ENCODE results near the gene CABCOCO1. TPM values are rescaled to one million over a fixed set of nuclear protein-coding genes. Genes with fewer than 3 reads are reported as not detected.
A peak's percentile ranks its signal among the peaks of the same experiment; 100 is the strongest.

CABCOCO1 gene
- total RNA-seq, 1 experiment from 2014 or later = not detected

DNA sequence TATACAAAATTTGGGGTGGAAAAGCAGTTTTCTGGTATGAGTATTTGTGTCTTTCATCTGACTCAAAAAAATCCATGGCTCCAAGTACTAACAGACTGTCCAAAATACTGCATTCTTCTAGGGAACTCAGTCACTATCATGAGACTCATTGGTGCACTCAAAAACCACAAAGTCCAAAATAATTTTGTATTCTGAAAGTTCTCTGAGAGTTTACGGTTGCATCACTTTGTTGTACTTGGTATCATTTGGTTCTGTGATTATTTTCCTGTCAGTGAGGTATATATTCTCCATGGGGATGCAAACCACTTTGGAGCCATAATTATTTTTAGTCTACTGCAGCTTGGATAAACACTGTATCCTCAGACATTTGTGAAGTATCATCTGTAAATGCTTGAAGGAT is 28.0 kb upstream of the CABCOCO1 start:
- Mint-ChIP-seq H3K27ac (ENCODE audit: low read depth, unreplicated experiment) (peak overlapping the region; percentile 83), H3K36me3 (ENCODE audit: insufficient read depth, unreplicated experiment) (no peaks in the 10 kb centered on the region), H3K27me3 (ENCODE audit: insufficient read depth, unreplicated experiment) (no peaks in the 10 kb centered on the region), H3K4me1 (ENCODE audit: insufficient read depth, unreplicated experiment) (peaks cover 33% of the 10 kb centered on the region), H3K9me3 (ENCODE audit: unreplicated experiment) (no peaks in the 10 kb centered on the region), H3K4me3 (ENCODE audit: unreplicated experiment) (no peak overlapping the region)
- BruUV-seq (replicated peaks) = no TSS peak
- intact Hi-C loops (cut with micrococcal nuclease) = no loop called here
- peak; percentile 29 for DNase-seq (ENCODE audit: unreplicated experiment)
- ChIA-PET CTCF (interaction anchor here (0.6 to 0.7 kb wide), 2 partner anchors 98 to 446 kb away, joined by 4 to 5 read pairs; no protein-coding TSS in a partner anchor), POLR2A (interaction anchor here (1.4 to 3.8 kb wide), 5 partner anchors 9 to 267 kb away, joined by 3 to 19 read pairs (median 6); partner anchors contain the start of gene ARID5B)
- TF ChIP-seq, protein P1, sequence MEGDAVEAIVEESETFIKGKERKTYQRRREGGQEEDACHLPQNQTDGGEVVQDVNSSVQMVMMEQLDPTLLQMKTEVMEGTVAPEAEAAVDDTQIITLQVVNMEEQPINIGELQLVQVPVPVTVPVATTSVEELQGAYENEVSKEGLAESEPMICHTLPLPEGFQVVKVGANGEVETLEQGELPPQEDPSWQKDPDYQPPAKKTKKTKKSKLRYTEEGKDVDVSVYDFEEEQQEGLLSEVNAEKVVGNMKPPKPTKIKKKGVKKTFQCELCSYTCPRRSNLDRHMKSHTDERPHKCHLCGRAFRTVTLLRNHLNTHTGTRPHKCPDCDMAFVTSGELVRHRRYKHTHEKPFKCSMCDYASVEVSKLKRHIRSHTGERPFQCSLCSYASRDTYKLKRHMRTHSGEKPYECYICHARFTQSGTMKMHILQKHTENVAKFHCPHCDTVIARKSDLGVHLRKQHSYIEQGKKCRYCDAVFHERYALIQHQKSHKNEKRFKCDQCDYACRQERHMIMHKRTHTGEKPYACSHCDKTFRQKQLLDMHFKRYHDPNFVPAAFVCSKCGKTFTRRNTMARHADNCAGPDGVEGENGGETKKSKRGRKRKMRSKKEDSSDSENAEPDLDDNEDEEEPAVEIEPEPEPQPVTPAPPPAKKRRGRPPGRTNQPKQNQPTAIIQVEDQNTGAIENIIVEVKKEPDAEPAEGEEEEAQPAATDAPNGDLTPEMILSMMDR (IDR thresholded peaks at IDR 0.05; ENCODE audit: unreplicated experiment) = no peak

DNA sequence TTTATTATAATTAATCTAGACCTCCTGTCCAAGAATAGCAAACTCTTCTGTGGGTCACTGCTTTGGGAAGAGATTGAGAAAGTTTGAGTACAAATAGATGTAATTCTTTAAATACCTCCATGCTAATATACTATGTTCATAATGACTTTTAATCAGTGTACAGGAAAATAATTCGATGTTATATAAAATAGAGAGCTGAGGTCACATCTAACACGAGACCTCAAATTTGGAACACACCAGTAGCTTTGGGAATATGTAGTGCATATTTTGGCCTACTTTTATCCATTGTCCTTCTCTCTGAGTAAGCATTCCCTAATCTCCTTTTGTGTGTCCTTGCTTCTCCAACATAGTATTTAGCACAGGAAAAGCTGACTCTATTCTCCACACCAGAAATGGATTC is 27.3 kb upstream of the CABCOCO1 start:
- Mint-ChIP-seq H3K27me3 (ENCODE audit: insufficient read depth, unreplicated experiment) (no peaks in the 10 kb centered on the region), H3K27ac (ENCODE audit: low read depth, unreplicated experiment) (peak overlapping the region; percentile 93), H3K4me3 (ENCODE audit: unreplicated experiment) (no peak overlapping the region), H3K4me1 (ENCODE audit: insufficient read depth, unreplicated experiment) (peaks cover 33% of the 10 kb centered on the region), H3K9me3 (ENCODE audit: unreplicated experiment) (no peaks in the 10 kb centered on the region), H3K36me3 (ENCODE audit: insufficient read depth, unreplicated experiment) (no peaks in the 10 kb centered on the region)
- ChIA-PET CTCF (interaction anchor here (0.5 to 1.1 kb wide), 4 partner anchors 214 to 689 kb away, joined by 3 to 4 read pairs (median 3); no protein-coding TSS in a partner anchor), POLR2A (interaction anchor here (1.0 to 3.8 kb wide), 4 partner anchors 8 to 267 kb away, joined by 3 to 19 read pairs (median 4); no protein-coding TSS in a partner anchor)
- intact Hi-C loops (cut with micrococcal nuclease) = no loop called here
- BruUV-seq (replicated peaks) = no TSS peak
- TF ChIP-seq, protein P1 (IDR thresholded peaks at IDR 0.05; ENCODE audit: unreplicated experiment) = no peak
- DNase-seq (ENCODE audit: unreplicated experiment) = no peak

DNA sequence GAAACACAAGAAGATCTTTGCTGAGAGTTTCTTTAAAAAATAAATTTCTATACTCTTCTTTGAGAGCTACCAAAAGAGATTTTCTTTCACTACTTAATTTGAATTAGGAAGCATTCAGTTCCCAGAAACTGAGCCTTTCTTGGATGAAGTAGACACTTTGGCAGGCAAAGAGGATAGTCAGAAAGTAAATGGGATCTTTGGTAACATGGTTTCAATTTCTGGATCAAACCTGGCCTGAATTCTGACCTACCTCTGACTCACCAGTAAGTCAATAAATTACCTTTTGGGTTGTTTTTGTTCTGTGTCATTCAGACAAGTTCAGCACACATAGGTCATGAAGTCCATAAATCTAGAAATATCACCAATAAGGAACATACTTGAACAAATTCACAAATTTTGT is 26.8 kb upstream of the CABCOCO1 start:
- DNase-seq (ENCODE audit: unreplicated experiment) = peak; percentile 75
- Mint-ChIP-seq H3K4me1 (ENCODE audit: insufficient read depth, unreplicated experiment) (peaks cover 33% of the 10 kb centered on the region), H3K4me3 (ENCODE audit: unreplicated experiment) (no peak overlapping the region), H3K36me3 (ENCODE audit: insufficient read depth, unreplicated experiment) (no peaks in the 10 kb centered on the region), H3K9me3 (ENCODE audit: unreplicated experiment) (no peaks in the 10 kb centered on the region), H3K27me3 (ENCODE audit: insufficient read depth, unreplicated experiment) (no peaks in the 10 kb centered on the region), H3K27ac (ENCODE audit: low read depth, unreplicated experiment) (peak overlapping the region; percentile 93)
- no TSS peak for BruUV-seq (replicated peaks)
- CTCF ChIA-PET = interaction anchor here (0.5 to 1.1 kb wide), 4 partner anchors 214 to 690 kb away, joined by 3 to 4 read pairs (median 3); no protein-coding TSS in a partner anchor
- TF ChIP-seq, protein P1 (IDR thresholded peaks at IDR 0.05; ENCODE audit: unreplicated experiment) = no peak
- POLR2A ChIA-PET = interaction anchor here (1.0 to 3.8 kb wide), 5 partner anchors 7 to 267 kb away, joined by 3 to 19 read pairs (median 5); no protein-coding TSS in a partner anchor
- intact Hi-C loops (cut with micrococcal nuclease) = no loop called here

DNA sequence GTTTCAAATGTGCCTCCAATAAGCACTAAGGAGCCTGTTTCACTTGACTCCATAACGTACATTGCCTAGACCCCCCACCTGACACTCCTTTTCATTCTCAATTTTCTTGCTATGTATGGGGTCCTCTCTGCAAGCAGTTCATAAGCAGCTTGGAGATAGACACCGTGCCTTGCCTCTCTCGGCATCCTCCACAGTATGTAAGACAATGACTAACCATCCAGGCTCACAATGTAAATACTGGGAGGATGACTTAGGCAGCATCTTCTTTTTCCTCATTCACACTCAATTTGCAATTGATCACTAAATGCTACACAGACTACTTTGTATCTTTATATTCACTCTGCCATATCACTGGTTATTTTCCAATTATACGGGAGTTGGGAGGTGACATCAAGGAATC is 22.8 kb upstream of the CABCOCO1 start:
- Mint-ChIP-seq H3K4me1 (ENCODE audit: insufficient read depth, unreplicated experiment) (peaks cover 23% of the 10 kb centered on the region), H3K27ac (ENCODE audit: low read depth, unreplicated experiment) (no peak overlapping the region), H3K27me3 (ENCODE audit: insufficient read depth, unreplicated experiment) (no peaks in the 10 kb centered on the region), H3K36me3 (ENCODE audit: insufficient read depth, unreplicated experiment) (no peaks in the 10 kb centered on the region), H3K9me3 (ENCODE audit: unreplicated experiment) (no peaks in the 10 kb centered on the region), H3K4me3 (ENCODE audit: unreplicated experiment) (no peak overlapping the region)
- BruUV-seq (replicated peaks) = no TSS peak
- POLR2A ChIA-PET = no interaction called here
- TF ChIP-seq, protein P1 (IDR thresholded peaks at IDR 0.05; ENCODE audit: unreplicated experiment) = no peak
- CTCF ChIA-PET = interaction anchor here (0.6 kb wide), 2 partner anchors 31 to 425 kb away, joined by 3 to 5 read pairs; no protein-coding TSS in a partner anchor
- DNase-seq (ENCODE audit: unreplicated experiment) = no peak
- intact Hi-C loops (cut with micrococcal nuclease) = no loop called here
